SK-N-SH (cell line): ENCODE data around the gene TDRD5. TPM values are rescaled to one million over a fixed set of nuclear protein-coding genes. Genes with fewer than 3 reads are reported as not detected.

Source experiments
- CTCF ChIA-PET: fragments of 300-600, 350-600 bp; formaldehyde crosslinking; extraction: SDS; loops from one replicate; lab custom pipeline; 2021; lab: Yijun Ruan, JAX
- POLR2A ChIA-PET: fragments of 350-600 bp; sonication (Branson Sonifier 250); formaldehyde crosslinking; extraction: SDS; loops from one replicate; lab custom pipeline; 2020; ENCODE audit warnings: antibody characterized with exemption, inconsistent platforms; lab: Yijun Ruan, JAX
- DNase-seq: peaks from one replicate; pipeline ENCODE4 v3.0.0; 2012
- H2AFZ ChIP-seq: fragments of 200-600 bp; sonication (generic); 2 replicates; pipeline ENCODE4 v1.8.1; 2016; ENCODE audit warnings: antibody characterized with exemption, mild to moderate bottlenecking, low read depth
- H3F3A ChIP-seq: fragments of 200-600 bp; sonication (generic); replicated peaks from 2 replicates; pipeline ENCODE3; 2016; ENCODE audit warnings: antibody characterized with exemption, mild to moderate bottlenecking; ENCODE audit not compliant: insufficient read depth
- H3K27ac ChIP-seq, 2 experiments: fragments of 200-500 bp in 1 of 2; fragments of 200-600 bp in 1 of 2; sonication (Bioruptor generic) in 1 of 2; sonication (generic), shearing (Covaris generic) in 1 of 2; 2 replicates each; pipeline versions ENCODE4 v1.5.1 to v1.6.1; 2014 to 2016; ENCODE audit warnings: low read depth in 2 of 2, inconsistent platforms in 1 of 2, low read length in 1 of 2, mild to moderate bottlenecking in 1 of 2, mixed read lengths in 1 of 2
- H3K27me3 ChIP-seq: fragments of 200-600 bp; sonication (generic), shearing (Covaris generic); 2 replicates; pipeline ENCODE4 v1.6.1; 2016; ENCODE audit warnings: mixed run types; ENCODE audit not compliant: insufficient read depth
- H3K36me3 ChIP-seq, 2 experiments: fragments of 200-500 bp in 1 of 2; fragments of 200-600 bp in 1 of 2; sonication (Bioruptor generic) in 1 of 2; sonication (generic) in 1 of 2; replicated peaks in 1 of 2; 2 replicates each; pipeline versions ENCODE3 to v1.5.1; 2014 to 2016; ENCODE audit warnings: low read length in 1 of 2, mild to moderate bottlenecking in 1 of 2; ENCODE audit not compliant: insufficient read depth in 2 of 2, control insufficient read depth in 1 of 2
- H3K4me1 ChIP-seq, 2 experiments: fragments of 200-500 bp in 1 of 2; fragments of 200-600 bp in 1 of 2; sonication (Bioruptor generic) in 1 of 2; sonication (generic), shearing (Covaris generic) in 1 of 2; 2 replicates each; pipeline versions ENCODE4 v1.5.1 to v1.6.1; 2014 to 2016; ENCODE audit warnings: low read depth in 1 of 2, low read length in 1 of 2, mixed run types in 1 of 2; ENCODE audit not compliant: insufficient read depth in 2 of 2, control insufficient read depth in 1 of 2
- H3K4me2 ChIP-seq: fragments of 200-600 bp; sonication (generic), shearing (Covaris generic); 2 replicates; pipeline ENCODE4 v1.6.1; 2017; ENCODE audit warnings: mixed run types
- H3K4me3 ChIP-seq, 2 experiments: fragments of 200-500 bp in 1 of 2; fragments of 200-600 bp in 1 of 2; sonication (Bioruptor generic) in 1 of 2; sonication (generic), shearing (Covaris generic) in 1 of 2; 2 replicates each; pipeline versions ENCODE4 v1.5.1 to v1.8.1; 2014 to 2016; ENCODE audit warnings: low read depth in 2 of 2, inconsistent platforms in 1 of 2, low read length in 1 of 2, mild to moderate bottlenecking in 1 of 2, mixed read lengths in 1 of 2, moderate library complexity in 1 of 2
- H3K79me2 ChIP-seq: fragments of 200-600 bp; sonication (generic); 2 replicates; pipeline ENCODE4 v1.8.1; 2017; ENCODE audit warnings: mild to moderate bottlenecking; ENCODE audit not compliant: insufficient read depth
- H3K9ac ChIP-seq: fragments of 200-600 bp; sonication (generic); 2 replicates; pipeline ENCODE4 v1.6.1; 2017; ENCODE audit warnings: mixed run types
- H3K9me2 ChIP-seq: fragments of 200-600 bp; sonication (generic); 2 replicates; pipeline ENCODE4 v1.6.1; 2017; ENCODE audit warnings: mixed run types
- H3K9me3 ChIP-seq: fragments of 200-600 bp; sonication (generic); 2 replicates; pipeline ENCODE4 v1.6.1; 2017; ENCODE audit warnings: mixed run types, mild to moderate bottlenecking, moderate library complexity
- H4K20me1 ChIP-seq: fragments of 200-600 bp; sonication (generic); 2 replicates; pipeline ENCODE4 v1.6.1; 2017; ENCODE audit warnings: mild to moderate bottlenecking, mixed run types; ENCODE audit not compliant: insufficient read depth
- CHD2 ChIP-seq: fragments of 150-350 bp; IDR thresholded peaks from 2 replicates; pipeline ENCODE4 v1.6.1; 2018; ENCODE audit warnings: low read length; ENCODE audit not compliant: partially characterized antibody
- EZH2phosphoT487 ChIP-seq: fragments of 200-600 bp; sonication (generic); IDR thresholded peaks from 2 replicates; pipeline ENCODE4 v1.6.1; 2017; ENCODE audit warnings: low read depth, mixed run types, mild to moderate bottlenecking, antibody characterized with exemption, moderate library complexity, borderline replicate concordance
- FOSL2 ChIP-seq: IDR thresholded peaks from 2 replicates; pipeline ENCODE4 v1.4.0; 2012; ENCODE audit warnings: low read depth, mild to moderate bottlenecking, moderate library complexity, borderline replicate concordance
- FOXJ3 ChIP-seq: sonication (generic); formaldehyde crosslinking; IDR thresholded peaks from 2 replicates; pipeline ENCODE4 v1.5.1; 2020; ENCODE audit warnings: mild to moderate bottlenecking, missing genetic modification reagents
- FOXM1 ChIP-seq: IDR thresholded peaks from 2 replicates; pipeline ENCODE4 v1.4.0; 2012; ENCODE audit warnings: low read depth, mild to moderate bottlenecking
- MEF2A ChIP-seq: IDR thresholded peaks from 2 replicates; pipeline ENCODE4 v1.4.0; 2012; ENCODE audit warnings: low read depth, borderline replicate concordance
- NFIC ChIP-seq: IDR thresholded peaks from 2 replicates; pipeline ENCODE4 v1.4.0; 2012; ENCODE audit warnings: borderline replicate concordance
- NRF1 ChIP-seq: IDR thresholded peaks from 2 replicates; pipeline ENCODE4 v1.6.1; 2012; ENCODE audit warnings: low read depth, mild to moderate bottlenecking, low read length
- RFX5 ChIP-seq: IDR thresholded peaks from 2 replicates; pipeline ENCODE4 v1.6.1; 2012; ENCODE audit warnings: mild to moderate bottlenecking, improper control_type of control experiment, low read length
- TAF1 ChIP-seq: IDR thresholded peaks from 2 replicates; pipeline ENCODE4 v1.6.1; 2012; ENCODE audit warnings: low read depth, mild to moderate bottlenecking, low read length, moderate library complexity, borderline replicate concordance
- TCF12 ChIP-seq: IDR thresholded peaks from 2 replicates; pipeline ENCODE4 v1.4.0; 2012
- YY1 ChIP-seq: IDR thresholded peaks from 2 replicates; pipeline ENCODE4 v1.4.0; 2012; ENCODE audit warnings: low read depth, mild to moderate bottlenecking
- WGBS: methylation state at CpG from one replicate; pipeline ENCODE4 v1.1.6; 2017; ENCODE audit warnings: low lambda C conversion rate; 5-methylcytosine and 5-hydroxymethylcytosine counted together
- polyA plus RNA-seq, 3 experiments: library from polyadenylated mRNA; depleted of rRNA; stranded (reverse); fragments of >200 nt; gene quantifications; 2 replicates each; pipeline ENCODE4 v1.2.3, GENCODE V29; 2012
- TF ChIP-seq, protein P1 (sequence below): IDR thresholded peaks from 2 replicates; pipeline ENCODE4 v1.4.0; 2012; ENCODE audit warnings: low read depth, borderline replicate concordance
- TF ChIP-seq, protein P2 (sequence below): IDR thresholded peaks from 2 replicates; pipeline ENCODE4 v1.4.0; 2012; ENCODE audit warnings: low read depth
- TF ChIP-seq, protein P3 (sequence below): fragments of 150-350 bp; IDR thresholded peaks from 2 replicates; pipeline ENCODE4 v1.6.1; 2017; ENCODE audit warnings: antibody characterized with exemption, low read length, low read depth, borderline replicate concordance

TDRD5 gene
- polyA plus RNA-seq, 1 of the 3 experiments (the other 2 are of a cell fraction), result not detected

DNA sequence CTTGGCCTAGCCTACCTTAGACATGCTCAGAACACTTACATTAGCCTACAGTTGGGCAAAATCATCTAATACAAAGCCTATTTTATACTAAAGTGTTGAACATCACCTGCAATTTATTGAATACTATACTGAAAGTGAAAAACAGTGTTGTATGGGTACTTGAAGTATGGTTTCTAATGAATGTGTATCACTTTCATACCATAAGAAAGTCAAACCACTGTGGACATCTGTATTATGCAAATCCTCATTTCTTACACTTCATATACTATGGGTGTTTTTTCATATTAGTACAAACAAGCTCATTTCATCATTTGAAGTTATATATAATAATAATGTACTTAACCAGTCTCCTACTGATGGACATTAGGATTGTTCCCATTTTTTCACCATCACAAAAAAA, 41.2 kb downstream of the TDRD5 start:
- Histone ChIP-seq H3F3A (no peaks in the 10 kb centered on the region), H3K36me3 (no peaks in the 10 kb centered on the region), H3K27ac (no peak overlapping the region), H2AFZ (no peak overlapping the region), H3K4me2 (no peak overlapping the region), H3K4me3 (no peak overlapping the region)
- no peak for DNase-seq
- TF ChIP-seq RFX5, result no peak
- TF ChIP-seq, protein P1, sequence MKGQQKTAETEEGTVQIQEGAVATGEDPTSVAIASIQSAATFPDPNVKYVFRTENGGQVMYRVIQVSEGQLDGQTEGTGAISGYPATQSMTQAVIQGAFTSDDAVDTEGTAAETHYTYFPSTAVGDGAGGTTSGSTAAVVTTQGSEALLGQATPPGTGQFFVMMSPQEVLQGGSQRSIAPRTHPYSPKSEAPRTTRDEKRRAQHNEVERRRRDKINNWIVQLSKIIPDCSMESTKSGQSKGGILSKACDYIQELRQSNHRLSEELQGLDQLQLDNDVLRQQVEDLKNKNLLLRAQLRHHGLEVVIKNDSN, result no peak
- TF ChIP-seq EZH2phosphoT487, result no peak
- TF ChIP-seq NFIC, result no peak
- TF ChIP-seq, all 33 proteins: peak for 0
- Histone ChIP-seq H3K9me3 (no peaks in the 10 kb centered on the region), H3K9ac (no peak overlapping the region), H3K4me1 (no peaks in the 10 kb centered on the region), H4K20me1 (no peaks in the 10 kb centered on the region), H3K27me3 (no peaks in the 10 kb centered on the region), H3K79me2 (no peaks in the 10 kb centered on the region), H3K9me2 (no peaks in the 10 kb centered on the region)
- POLR2A ChIA-PET, result no interaction called here
- CTCF ChIA-PET, result no interaction called here

DNA sequence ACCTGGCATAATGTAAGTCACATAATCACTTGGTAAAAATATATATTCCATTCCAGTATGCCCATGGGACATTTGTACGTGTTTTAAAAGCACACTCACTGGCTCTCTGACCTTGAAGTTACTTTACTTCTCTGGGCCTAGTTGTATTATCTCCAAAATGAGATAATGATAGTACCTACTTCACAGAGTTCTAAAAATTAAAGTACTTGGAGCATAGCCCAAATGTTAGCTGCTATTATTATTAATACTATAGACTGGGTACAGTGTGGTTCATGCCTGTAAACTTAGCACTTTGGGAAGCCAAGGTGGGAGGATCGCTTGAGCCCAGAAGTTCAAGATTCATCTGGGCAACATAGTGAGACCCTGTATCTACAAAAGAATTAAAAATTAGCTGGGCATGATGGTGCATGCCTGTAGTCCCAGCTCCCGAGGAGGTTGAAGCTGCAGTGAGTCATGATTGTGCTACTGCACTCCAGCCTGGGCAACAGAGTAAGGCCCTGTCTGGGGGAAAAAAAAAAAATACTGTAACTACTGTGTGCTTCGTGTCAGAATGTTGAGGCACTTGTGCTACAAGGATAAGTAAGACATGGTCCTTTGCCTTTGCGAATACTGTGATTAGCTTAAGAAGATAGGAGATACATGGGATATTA, 45.7 kb downstream of the TDRD5 start:
- TF ChIP-seq, protein P2, sequence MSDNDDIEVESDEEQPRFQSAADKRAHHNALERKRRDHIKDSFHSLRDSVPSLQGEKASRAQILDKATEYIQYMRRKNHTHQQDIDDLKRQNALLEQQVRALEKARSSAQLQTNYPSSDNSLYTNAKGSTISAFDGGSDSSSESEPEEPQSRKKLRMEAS, result no peak
- TF ChIP-seq FOXJ3 (no peak), RFX5 (no peak), TCF12 (no peak), FOXM1 (no peak), FOSL2 (no peak)
- TF ChIP-seq, protein P3, sequence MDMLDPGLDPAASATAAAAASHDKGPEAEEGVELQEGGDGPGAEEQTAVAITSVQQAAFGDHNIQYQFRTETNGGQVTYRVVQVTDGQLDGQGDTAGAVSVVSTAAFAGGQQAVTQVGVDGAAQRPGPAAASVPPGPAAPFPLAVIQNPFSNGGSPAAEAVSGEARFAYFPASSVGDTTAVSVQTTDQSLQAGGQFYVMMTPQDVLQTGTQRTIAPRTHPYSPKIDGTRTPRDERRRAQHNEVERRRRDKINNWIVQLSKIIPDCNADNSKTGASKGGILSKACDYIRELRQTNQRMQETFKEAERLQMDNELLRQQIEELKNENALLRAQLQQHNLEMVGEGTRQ, result no peak
- TF ChIP-seq, all 33 proteins: peak for 0
- ChIA-PET CTCF (no interaction called here), POLR2A (no interaction called here)

DNA sequence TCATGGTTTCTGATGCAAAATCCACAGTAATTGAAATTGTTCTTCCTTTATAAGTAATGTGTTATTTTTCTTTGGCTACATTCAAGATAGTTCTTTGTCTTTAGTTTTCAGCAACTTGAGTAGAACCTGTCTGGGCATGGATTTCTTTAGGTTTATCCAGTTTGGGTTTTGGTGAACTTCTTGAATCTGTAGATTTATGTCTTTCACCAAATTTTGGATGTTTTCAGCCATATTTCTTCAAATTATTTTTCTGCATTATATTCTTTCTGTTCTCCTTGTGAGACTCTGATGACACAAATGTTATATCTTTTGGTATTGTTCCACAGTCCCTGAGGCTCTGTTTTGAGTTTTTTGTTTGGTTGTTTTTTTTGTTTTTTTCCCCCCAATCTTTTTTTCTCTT, 69.4 kb downstream of the TDRD5 start:
- Histone ChIP-seq H3K9me2 (no peaks in the 10 kb centered on the region), H2AFZ (no peak overlapping the region), H3K4me2 (no peak overlapping the region), H3F3A (no peaks in the 10 kb centered on the region), H3K27me3 (no peaks in the 10 kb centered on the region), H3K36me3 (no peaks in the 10 kb centered on the region), H3K79me2 (no peaks in the 10 kb centered on the region), H3K9me3 (no peaks in the 10 kb centered on the region), H3K27ac (no peak overlapping the region), H4K20me1 (no peaks in the 10 kb centered on the region), H3K9ac (no peak overlapping the region), H3K4me3 (no peak overlapping the region), H3K4me1 (no peaks in the 10 kb centered on the region)
- ChIA-PET CTCF (no interaction called here), POLR2A (no interaction called here)
- no peak for DNase-seq
- TF ChIP-seq RFX5 (no peak), CHD2 (no peak), MEF2A (no peak), TAF1 (no peak), NFIC (no peak), YY1 (no peak), NRF1 (no peak)

More for the DNA sequence above, 45.7 kb downstream of the TDRD5 start:
- Histone ChIP-seq H3K4me3 (no peak overlapping the region), H3K36me3 (no peaks in the 10 kb centered on the region), H3K4me1 (no peaks in the 10 kb centered on the region), H3K27me3 (peaks cover 5% of the 10 kb centered on the region; the same call in 1 of the 2 replicates), H3K9me2 (no peaks in the 10 kb centered on the region), H3K4me2 (no peak overlapping the region), H3K9me3 (no peaks in the 10 kb centered on the region), H3K27ac (no peak overlapping the region), H3K79me2 (no peaks in the 10 kb centered on the region), H3F3A (no peaks in the 10 kb centered on the region), H4K20me1 (no peaks in the 10 kb centered on the region), H2AFZ (no peak overlapping the region), H3K9ac (no peak overlapping the region)
- no peak for DNase-seq
- 30% methylated on average over 5 of the region's 5 CpGs for WGBS
